ENCODE results near the gene TESK2. TPM values are rescaled to one million over a fixed set of nuclear protein-coding genes. Genes with fewer than 3 reads are reported as not detected.

Gene TESK2
- polyA plus RNA-seq, 1 of the 3 experiments (the other 2 are of a cell fraction) = 1.3 TPM

DNA sequence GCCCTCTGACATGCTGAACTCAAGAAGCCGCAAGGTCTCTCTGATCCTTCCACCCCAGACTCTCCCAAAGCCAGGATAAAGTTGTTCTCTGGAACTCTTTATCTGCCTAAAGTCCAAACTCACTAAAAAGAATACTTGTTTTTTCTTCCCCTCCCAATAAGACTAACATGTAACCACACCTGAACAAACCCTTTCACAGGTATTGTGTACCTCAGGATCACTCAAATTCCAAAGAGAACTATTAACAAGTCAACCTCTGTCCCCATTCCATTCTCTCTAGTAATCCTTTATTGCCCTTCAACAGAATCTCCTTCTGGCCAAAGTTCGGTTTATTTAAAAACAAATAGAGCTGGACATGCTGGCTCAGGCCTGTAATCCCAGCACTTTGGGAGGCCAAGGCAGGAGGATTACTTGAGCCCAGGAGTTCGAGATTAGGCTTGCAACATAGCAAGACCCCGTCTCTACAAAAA, 155.1 kb downstream of the TESK2 start:
- Histone ChIP-seq H3K4me1 (ENCODE audit: control insufficient read depth in 1 of 2, insufficient read depth in 2 of 2, low read depth in 1 of 2, low read length in 1 of 2) (peaks cover 0 to 6% of the 10 kb centered on the region in 2 experiments; a peak in 1 of 4 replicates), H3K79me2 (ENCODE audit: insufficient read depth) (peaks cover 24% of the 10 kb centered on the region; the same call in 1 of the 2 replicates), H3K27me3 (ENCODE audit: insufficient read depth) (no peaks in the 10 kb centered on the region), H3K9me2 (no peaks in the 10 kb centered on the region), H2AFZ (ENCODE audit: low read depth) (no peak overlapping the region), H4K20me1 (ENCODE audit: insufficient read depth) (no peaks in the 10 kb centered on the region), H3K27ac (ENCODE audit: low read depth in 2 of 2, low read length in 1 of 2) (no peak overlapping the region), H3K36me3 (replicated peaks in 1 of 2; ENCODE audit: control insufficient read depth in 1 of 2, insufficient read depth in 2 of 2, low read length in 1 of 2) (peaks cover 3 to 23% of the 10 kb centered on the region in 2 experiments), H3K9ac (no peak overlapping the region), H3K4me3 (ENCODE audit: low read depth in 2 of 2, low read length in 1 of 2) (no peak overlapping the region), H3K4me2 (no peak overlapping the region), H3F3A (replicated peaks; ENCODE audit: insufficient read depth) (peaks cover 13% of the 10 kb centered on the region), H3K9me3 (no peaks in the 10 kb centered on the region)
- ChIA-PET CTCF (no interaction called here), POLR2A (no interaction called here)
- no peak for TF ChIP-seq EP300 (IDR thresholded peaks at IDR 0.05; ENCODE audit: borderline replicate concordance in 1 of 2, low read depth in 1 of 2, low read length in 1 of 2)
- no peak for TF ChIP-seq NRF1 (IDR thresholded peaks at IDR 0.05; ENCODE audit: low read depth, low read length)
- no peak for TF ChIP-seq RFX5 (IDR thresholded peaks at IDR 0.05; ENCODE audit: low read length)
- TF ChIP-seq, protein P1, sequence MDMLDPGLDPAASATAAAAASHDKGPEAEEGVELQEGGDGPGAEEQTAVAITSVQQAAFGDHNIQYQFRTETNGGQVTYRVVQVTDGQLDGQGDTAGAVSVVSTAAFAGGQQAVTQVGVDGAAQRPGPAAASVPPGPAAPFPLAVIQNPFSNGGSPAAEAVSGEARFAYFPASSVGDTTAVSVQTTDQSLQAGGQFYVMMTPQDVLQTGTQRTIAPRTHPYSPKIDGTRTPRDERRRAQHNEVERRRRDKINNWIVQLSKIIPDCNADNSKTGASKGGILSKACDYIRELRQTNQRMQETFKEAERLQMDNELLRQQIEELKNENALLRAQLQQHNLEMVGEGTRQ (IDR thresholded peaks at IDR 0.05; ENCODE audit: borderline replicate concordance, low read depth, low read length) = no peak
- TF ChIP-seq, protein P2, sequence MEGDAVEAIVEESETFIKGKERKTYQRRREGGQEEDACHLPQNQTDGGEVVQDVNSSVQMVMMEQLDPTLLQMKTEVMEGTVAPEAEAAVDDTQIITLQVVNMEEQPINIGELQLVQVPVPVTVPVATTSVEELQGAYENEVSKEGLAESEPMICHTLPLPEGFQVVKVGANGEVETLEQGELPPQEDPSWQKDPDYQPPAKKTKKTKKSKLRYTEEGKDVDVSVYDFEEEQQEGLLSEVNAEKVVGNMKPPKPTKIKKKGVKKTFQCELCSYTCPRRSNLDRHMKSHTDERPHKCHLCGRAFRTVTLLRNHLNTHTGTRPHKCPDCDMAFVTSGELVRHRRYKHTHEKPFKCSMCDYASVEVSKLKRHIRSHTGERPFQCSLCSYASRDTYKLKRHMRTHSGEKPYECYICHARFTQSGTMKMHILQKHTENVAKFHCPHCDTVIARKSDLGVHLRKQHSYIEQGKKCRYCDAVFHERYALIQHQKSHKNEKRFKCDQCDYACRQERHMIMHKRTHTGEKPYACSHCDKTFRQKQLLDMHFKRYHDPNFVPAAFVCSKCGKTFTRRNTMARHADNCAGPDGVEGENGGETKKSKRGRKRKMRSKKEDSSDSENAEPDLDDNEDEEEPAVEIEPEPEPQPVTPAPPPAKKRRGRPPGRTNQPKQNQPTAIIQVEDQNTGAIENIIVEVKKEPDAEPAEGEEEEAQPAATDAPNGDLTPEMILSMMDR (IDR thresholded peaks at IDR 0.05) = no peak
- no peak for TF ChIP-seq YY1 (IDR thresholded peaks at IDR 0.05; ENCODE audit: low read depth)
- no peak for TF ChIP-seq FOXJ3 (CRISPR knock-in tag; IDR thresholded peaks at IDR 0.05)
- TF ChIP-seq POLR2AphosphoS5 (IDR thresholded peaks at IDR 0.05; ENCODE audit: low read depth, low read length) = no peak
- TF ChIP-seq TCF12 (IDR thresholded peaks at IDR 0.05) = no peak
- no peak for TF ChIP-seq GATA2 (CRISPR knock-in tag; IDR thresholded peaks at IDR 0.05)
- TF ChIP-seq, protein P3, sequence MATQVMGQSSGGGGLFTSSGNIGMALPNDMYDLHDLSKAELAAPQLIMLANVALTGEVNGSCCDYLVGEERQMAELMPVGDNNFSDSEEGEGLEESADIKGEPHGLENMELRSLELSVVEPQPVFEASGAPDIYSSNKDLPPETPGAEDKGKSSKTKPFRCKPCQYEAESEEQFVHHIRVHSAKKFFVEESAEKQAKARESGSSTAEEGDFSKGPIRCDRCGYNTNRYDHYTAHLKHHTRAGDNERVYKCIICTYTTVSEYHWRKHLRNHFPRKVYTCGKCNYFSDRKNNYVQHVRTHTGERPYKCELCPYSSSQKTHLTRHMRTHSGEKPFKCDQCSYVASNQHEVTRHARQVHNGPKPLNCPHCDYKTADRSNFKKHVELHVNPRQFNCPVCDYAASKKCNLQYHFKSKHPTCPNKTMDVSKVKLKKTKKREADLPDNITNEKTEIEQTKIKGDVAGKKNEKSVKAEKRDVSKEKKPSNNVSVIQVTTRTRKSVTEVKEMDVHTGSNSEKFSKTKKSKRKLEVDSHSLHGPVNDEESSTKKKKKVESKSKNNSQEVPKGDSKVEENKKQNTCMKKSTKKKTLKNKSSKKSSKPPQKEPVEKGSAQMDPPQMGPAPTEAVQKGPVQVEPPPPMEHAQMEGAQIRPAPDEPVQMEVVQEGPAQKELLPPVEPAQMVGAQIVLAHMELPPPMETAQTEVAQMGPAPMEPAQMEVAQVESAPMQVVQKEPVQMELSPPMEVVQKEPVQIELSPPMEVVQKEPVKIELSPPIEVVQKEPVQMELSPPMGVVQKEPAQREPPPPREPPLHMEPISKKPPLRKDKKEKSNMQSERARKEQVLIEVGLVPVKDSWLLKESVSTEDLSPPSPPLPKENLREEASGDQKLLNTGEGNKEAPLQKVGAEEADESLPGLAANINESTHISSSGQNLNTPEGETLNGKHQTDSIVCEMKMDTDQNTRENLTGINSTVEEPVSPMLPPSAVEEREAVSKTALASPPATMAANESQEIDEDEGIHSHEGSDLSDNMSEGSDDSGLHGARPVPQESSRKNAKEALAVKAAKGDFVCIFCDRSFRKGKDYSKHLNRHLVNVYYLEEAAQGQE (IDR thresholded peaks at IDR 0.05; ENCODE audit: low read depth, low read length) = no peak
- TF ChIP-seq MEF2A (IDR thresholded peaks at IDR 0.05; ENCODE audit: borderline replicate concordance, low read depth) = no peak
- no peak for TF ChIP-seq JUND (IDR thresholded peaks at IDR 0.05)
- DNase-seq = no peak
- 93% methylated on average over 4 of the region's 4 CpGs for WGBS (ENCODE audit: low lambda C conversion rate)
